ENCODE data around the gene WNK2.

WNK2 gene

GRCh38 chr9:93295031-93295430 lies 111.1 kb downstream of the WNK2 start:
- no peak for DNase-seq
- H3K4me1 ChIP-seq (ENCODE audit: control insufficient read depth, insufficient read depth, low read length, poor library complexity, severe bottlenecking): no peaks in the 10 kb centered on the region
- no peaks in the 10 kb centered on the region for H3K27me3 ChIP-seq (replicated peaks; ENCODE audit: control insufficient read depth, insufficient read depth, low read length, poor library complexity, severe bottlenecking)
- H3K4me3 ChIP-seq (ENCODE audit: insufficient read depth, low read depth, low read length, poor library complexity, severe bottlenecking): no peak overlapping the region
- H3K27ac ChIP-seq (ENCODE audit: insufficient read depth, low read length, poor library complexity, severe bottlenecking): no peak overlapping the region
- H3K9me3 ChIP-seq (ENCODE audit: control insufficient read depth, low read length): no peaks in the 10 kb centered on the region
- H3K36me3 ChIP-seq (ENCODE audit: control insufficient read depth, insufficient read depth, low read length): no peaks in the 10 kb centered on the region

DNA sequence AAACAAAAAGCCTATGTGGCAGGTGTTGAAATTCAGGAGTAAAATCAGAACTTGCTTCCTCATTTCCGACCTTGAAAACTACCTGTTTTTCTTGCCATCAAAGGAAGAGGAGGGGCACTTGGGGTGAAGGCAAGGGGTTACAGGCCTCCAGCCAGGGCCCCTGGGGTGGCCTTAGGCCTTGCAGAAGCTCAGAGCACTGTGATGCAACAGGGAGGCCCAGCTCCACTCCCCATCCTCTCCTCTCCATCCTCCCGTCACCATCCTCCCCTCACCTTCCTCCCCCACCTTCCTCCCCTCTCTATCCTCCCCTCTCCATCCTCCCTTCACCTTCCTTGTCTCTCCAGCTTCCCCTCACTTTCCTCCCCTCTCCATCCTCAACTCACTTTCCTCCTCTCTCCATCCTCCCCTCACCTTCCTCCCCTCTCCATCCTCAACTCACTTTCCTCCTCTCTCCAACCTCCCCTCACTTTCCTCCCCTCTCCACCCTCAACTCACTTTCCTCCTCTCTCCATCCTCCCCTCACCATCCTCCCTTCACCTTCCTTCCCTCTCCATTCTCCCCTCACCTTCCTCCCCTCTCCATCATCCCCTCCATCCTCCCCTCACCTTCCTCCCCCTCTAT lies 111.6 kb downstream of the WNK2 start:
- Histone ChIP-seq H3K27me3 (replicated peaks; ENCODE audit: control insufficient read depth, insufficient read depth, low read length, poor library complexity, severe bottlenecking) (no peaks in the 10 kb centered on the region), H3K4me1 (ENCODE audit: control insufficient read depth, insufficient read depth, low read length, poor library complexity, severe bottlenecking) (no peaks in the 10 kb centered on the region), H3K36me3 (ENCODE audit: control insufficient read depth, insufficient read depth, low read length) (no peaks in the 10 kb centered on the region), H3K4me3 (ENCODE audit: insufficient read depth, low read depth, low read length, poor library complexity, severe bottlenecking) (no peak overlapping the region), H3K9me3 (ENCODE audit: control insufficient read depth, low read length) (no peaks in the 10 kb centered on the region), H3K27ac (ENCODE audit: insufficient read depth, low read length, poor library complexity, severe bottlenecking) (no peak overlapping the region)
- no peak for DNase-seq

GRCh38 chr9:93296889-93297480 lies 113.0 kb downstream of the WNK2 start:
- Histone ChIP-seq H3K36me3 (ENCODE audit: control insufficient read depth, insufficient read depth, low read length) (no peaks in the 10 kb centered on the region), H3K27ac (ENCODE audit: insufficient read depth, low read length, poor library complexity, severe bottlenecking) (no peak overlapping the region), H3K4me1 (ENCODE audit: control insufficient read depth, insufficient read depth, low read length, poor library complexity, severe bottlenecking) (no peaks in the 10 kb centered on the region), H3K27me3 (replicated peaks; ENCODE audit: control insufficient read depth, insufficient read depth, low read length, poor library complexity, severe bottlenecking) (no peaks in the 10 kb centered on the region), H3K4me3 (ENCODE audit: insufficient read depth, low read depth, low read length, poor library complexity, severe bottlenecking) (no peak overlapping the region), H3K9me3 (ENCODE audit: control insufficient read depth, low read length) (no peaks in the 10 kb centered on the region)
- no peak for DNase-seq

DNA sequence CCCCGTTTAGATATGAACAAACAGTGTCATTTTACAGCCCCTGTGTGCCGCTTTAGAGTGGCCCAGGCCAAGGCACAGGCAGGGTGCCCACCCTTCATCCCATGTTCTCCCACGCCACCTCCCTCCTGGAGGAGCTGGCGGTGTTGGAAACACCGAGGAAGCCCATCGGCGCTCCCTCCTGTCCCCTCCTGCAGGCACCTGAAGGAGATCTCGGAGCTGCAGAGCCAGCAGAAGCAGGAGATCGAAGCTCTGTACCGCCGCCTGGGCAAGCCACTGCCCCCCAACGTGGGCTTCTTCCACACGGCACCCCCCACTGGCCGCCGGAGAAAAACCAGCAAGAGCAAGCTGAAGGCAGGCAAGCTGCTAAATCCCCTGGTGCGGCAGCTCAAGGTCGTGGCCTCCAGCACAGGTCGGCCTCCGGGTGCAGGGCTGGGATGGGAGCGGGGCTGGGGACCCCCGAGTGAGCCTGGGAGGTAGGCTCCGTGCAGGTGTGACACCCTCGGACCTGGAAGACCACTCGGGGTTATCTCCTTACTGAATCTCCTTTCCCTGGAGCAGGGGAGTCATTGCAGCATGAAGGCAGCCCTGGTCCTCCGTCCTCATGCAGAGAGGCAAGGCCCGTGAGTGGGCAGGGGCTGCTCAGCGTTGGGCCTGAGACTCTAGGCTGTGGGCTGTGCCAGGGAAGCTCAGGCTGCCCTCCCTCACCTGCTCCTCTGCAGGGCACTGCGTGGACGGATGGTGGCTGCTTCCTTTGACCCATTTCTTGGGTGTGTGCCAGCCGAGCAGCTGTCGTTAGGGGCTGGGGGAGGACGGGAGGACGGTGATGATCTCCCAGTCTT lies 113.9 kb downstream of the WNK2 start:
- H3K27me3 ChIP-seq (replicated peaks; ENCODE audit: control insufficient read depth, insufficient read depth, low read length, poor library complexity, severe bottlenecking): no peaks in the 10 kb centered on the region
- H3K27ac ChIP-seq (ENCODE audit: insufficient read depth, low read length, poor library complexity, severe bottlenecking): no peak overlapping the region
- H3K36me3 ChIP-seq (ENCODE audit: control insufficient read depth, insufficient read depth, low read length): no peaks in the 10 kb centered on the region
- no peak overlapping the region for H3K4me3 ChIP-seq (ENCODE audit: insufficient read depth, low read depth, low read length, poor library complexity, severe bottlenecking)
- DNase-seq: no peak
- H3K9me3 ChIP-seq (ENCODE audit: control insufficient read depth, low read length): no peaks in the 10 kb centered on the region
- H3K4me1 ChIP-seq (ENCODE audit: control insufficient read depth, insufficient read depth, low read length, poor library complexity, severe bottlenecking): no peaks in the 10 kb centered on the region

DNA sequence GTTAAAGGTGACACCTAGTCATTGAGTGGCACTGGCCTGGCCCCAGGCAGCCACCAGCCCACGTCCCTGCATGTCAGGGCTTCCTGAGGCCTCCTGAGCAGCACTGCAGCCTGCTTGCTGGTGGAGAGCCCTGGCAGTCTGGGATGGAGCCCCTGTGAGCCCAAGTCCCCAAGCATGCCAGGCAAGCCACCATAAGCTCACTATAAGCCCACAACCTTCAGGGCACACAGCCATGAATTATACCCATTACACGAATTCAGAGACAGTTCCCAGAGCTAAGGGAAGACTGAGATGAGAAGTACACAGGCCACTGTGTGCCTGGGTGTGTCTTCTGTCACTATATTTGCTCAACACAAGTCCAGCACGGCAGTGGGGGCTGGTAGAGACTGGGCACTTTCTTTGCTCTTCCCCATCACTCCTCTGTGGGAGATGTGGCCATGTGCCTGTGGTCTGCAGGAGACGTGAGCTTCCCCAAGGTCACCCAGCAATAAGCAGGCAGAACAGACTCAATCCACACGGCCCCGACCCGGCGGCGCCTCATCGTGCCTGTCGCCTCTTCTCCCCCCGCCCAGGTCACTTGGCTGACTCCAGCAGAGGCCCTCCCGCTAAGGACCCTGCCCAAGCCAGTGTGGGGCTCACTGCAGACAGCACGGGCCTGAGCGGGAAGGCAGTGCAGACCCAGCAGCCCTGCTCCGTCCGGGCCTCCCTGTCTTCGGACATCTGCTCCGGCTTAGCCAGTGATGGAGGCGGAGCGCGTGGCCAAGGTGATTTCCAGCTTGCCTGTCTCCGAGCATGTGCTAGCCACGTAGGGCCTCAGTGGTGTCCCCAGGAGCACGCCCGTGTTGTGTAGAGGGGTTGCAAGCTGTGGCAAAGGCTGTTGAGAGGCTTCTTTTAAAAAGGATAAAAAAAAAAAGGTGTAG lies 114.8 kb downstream of the WNK2 start:
- Histone ChIP-seq H3K9me3 (ENCODE audit: control insufficient read depth, low read length) (no peaks in the 10 kb centered on the region), H3K4me3 (ENCODE audit: insufficient read depth, low read depth, low read length, poor library complexity, severe bottlenecking) (no peak overlapping the region), H3K36me3 (ENCODE audit: control insufficient read depth, insufficient read depth, low read length) (no peaks in the 10 kb centered on the region), H3K4me1 (ENCODE audit: control insufficient read depth, insufficient read depth, low read length, poor library complexity, severe bottlenecking) (no peaks in the 10 kb centered on the region), H3K27ac (ENCODE audit: insufficient read depth, low read length, poor library complexity, severe bottlenecking) (no peak overlapping the region), H3K27me3 (replicated peaks; ENCODE audit: control insufficient read depth, insufficient read depth, low read length, poor library complexity, severe bottlenecking) (no peaks in the 10 kb centered on the region)
- no peak for DNase-seq

DNA sequence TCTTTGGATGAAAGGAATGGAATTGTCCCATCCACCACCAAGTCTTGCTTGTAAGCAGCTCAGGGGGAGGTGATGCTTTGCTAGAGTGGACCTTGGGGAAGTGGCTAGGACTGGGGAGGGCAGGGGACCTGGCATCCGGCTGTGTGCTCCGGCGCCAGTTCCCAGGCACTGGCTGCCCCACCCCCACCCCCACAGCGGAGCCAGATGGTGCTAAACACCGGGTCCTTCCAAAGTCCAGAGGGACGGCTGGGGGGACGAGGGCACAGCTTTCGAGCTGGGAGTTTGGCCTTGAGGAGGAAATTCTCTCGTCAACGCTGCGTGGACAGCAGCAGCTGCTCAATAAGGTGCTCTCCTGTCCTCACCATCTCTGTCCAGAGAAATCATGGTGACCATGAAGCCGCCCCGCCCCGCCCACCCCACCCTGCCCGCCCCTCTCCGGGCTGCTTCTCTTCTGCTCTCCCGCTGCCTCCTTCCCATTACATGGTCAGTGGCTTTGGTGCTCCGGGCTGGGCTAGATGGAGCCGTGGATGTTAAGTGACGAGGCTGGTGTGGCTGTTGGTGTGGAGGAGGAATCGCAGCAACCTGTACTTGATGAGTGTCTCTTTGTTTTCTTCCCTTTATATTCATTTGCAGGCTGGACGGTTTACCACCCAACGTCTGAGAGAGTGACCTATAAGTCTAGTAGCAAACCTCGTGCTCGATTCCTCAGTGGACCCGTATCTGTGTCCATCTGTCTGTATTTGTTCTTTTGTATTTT lies 115.7 kb downstream of the WNK2 start:
- no peak for DNase-seq
- no peaks in the 10 kb centered on the region for H3K27me3 ChIP-seq (replicated peaks; ENCODE audit: control insufficient read depth, insufficient read depth, low read length, poor library complexity, severe bottlenecking)
- no peak overlapping the region for H3K27ac ChIP-seq (ENCODE audit: insufficient read depth, low read length, poor library complexity, severe bottlenecking)
- no peaks in the 10 kb centered on the region for H3K4me1 ChIP-seq (ENCODE audit: control insufficient read depth, insufficient read depth, low read length, poor library complexity, severe bottlenecking)
- H3K36me3 ChIP-seq (ENCODE audit: control insufficient read depth, insufficient read depth, low read length): no peaks in the 10 kb centered on the region
- H3K9me3 ChIP-seq (ENCODE audit: control insufficient read depth, low read length): no peaks in the 10 kb centered on the region
- H3K4me3 ChIP-seq (ENCODE audit: insufficient read depth, low read depth, low read length, poor library complexity, severe bottlenecking): no peak overlapping the region

- H3K27ac ChIP-seq (ENCODE audit: insufficient read depth, low read length, poor library complexity, severe bottlenecking): no peak overlapping the region
- no peaks in the 10 kb centered on the region for H3K9me3 ChIP-seq (ENCODE audit: control insufficient read depth, low read length)
- no peaks in the 10 kb centered on the region for H3K27me3 ChIP-seq (replicated peaks; ENCODE audit: control insufficient read depth, insufficient read depth, low read length, poor library complexity, severe bottlenecking)
- no peaks in the 10 kb centered on the region for H3K4me1 ChIP-seq (ENCODE audit: control insufficient read depth, insufficient read depth, low read length, poor library complexity, severe bottlenecking)
- no peaks in the 10 kb centered on the region for H3K36me3 ChIP-seq (ENCODE audit: control insufficient read depth, insufficient read depth, low read length)
- H3K4me3 ChIP-seq (ENCODE audit: insufficient read depth, low read depth, low read length, poor library complexity, severe bottlenecking): no peak overlapping the region
- DNase-seq: no peak
These were observed 116.2 kb downstream of the WNK2 start for GRCh38 chr9:93300175-93300572.

DNA sequence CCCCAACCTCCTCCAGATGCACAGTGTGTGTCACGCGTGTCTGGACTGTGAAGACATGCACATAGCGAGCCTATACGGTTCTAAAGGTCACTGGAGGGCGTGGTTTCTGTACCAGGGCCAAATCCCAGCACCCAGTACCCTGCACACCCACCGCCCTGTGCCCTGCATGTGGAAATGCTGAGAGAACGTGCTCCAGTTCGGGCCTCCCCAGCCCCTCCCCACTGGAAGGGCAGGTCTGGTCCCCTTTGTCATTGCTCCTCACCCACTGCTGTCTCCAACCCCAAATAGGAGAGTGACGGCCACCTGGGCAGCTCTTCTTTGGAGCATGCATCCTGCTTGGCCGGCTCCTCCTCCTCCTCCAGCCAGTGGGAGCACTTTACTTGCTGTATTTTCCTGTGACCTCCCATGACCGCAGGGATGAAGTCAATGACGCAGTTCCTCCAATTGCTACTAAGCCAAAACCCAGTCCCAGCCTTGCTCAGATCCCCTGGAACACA lies 116.7 kb downstream of the WNK2 start:
- H3K36me3 ChIP-seq (ENCODE audit: control insufficient read depth, insufficient read depth, low read length): no peaks in the 10 kb centered on the region
- no peaks in the 10 kb centered on the region for H3K9me3 ChIP-seq (ENCODE audit: control insufficient read depth, low read length)
- no peak overlapping the region for H3K4me3 ChIP-seq (ENCODE audit: insufficient read depth, low read depth, low read length, poor library complexity, severe bottlenecking)
- H3K27me3 ChIP-seq (replicated peaks; ENCODE audit: control insufficient read depth, insufficient read depth, low read length, poor library complexity, severe bottlenecking): no peaks in the 10 kb centered on the region
- DNase-seq: no peak
- H3K4me1 ChIP-seq (ENCODE audit: control insufficient read depth, insufficient read depth, low read length, poor library complexity, severe bottlenecking): no peaks in the 10 kb centered on the region
- no peak overlapping the region for H3K27ac ChIP-seq (ENCODE audit: insufficient read depth, low read length, poor library complexity, severe bottlenecking)

DNA sequence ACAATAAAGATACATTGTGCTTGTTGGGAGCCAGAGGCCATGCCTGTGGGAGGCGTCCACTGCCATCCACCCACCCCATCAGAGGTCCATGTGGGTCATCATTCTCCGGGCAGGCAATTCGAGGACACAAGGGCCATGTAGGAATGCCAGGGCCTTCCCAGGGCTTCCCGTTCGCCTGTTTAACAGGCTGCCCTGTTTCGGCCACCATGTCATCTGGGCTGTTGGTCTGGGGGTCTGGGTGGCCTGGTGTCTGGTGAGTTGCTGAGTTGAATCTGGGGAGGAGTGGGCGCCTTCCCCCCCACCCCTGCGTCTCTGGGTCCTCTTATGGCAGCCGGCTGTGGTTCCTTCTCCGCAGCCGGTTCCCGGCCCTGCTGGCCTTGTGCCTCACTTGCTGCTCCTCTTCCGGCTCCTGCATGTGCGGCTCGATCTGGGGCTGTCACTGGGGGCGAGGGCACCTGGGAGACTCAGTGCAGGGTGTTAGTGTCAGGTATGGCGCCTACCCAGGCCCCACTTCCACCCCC lies 117.4 kb downstream of the WNK2 start:
- DNase-seq: no peak

More for the DNA sequence above, 117.4 kb downstream of the WNK2 start:
- H3K27me3 ChIP-seq (replicated peaks; ENCODE audit: control insufficient read depth, insufficient read depth, low read length, poor library complexity, severe bottlenecking): no peaks in the 10 kb centered on the region
- H3K27ac ChIP-seq (ENCODE audit: insufficient read depth, low read length, poor library complexity, severe bottlenecking): no peak overlapping the region
- no peaks in the 10 kb centered on the region for H3K9me3 ChIP-seq (ENCODE audit: control insufficient read depth, low read length)
- H3K36me3 ChIP-seq (ENCODE audit: control insufficient read depth, insufficient read depth, low read length): no peaks in the 10 kb centered on the region
- H3K4me3 ChIP-seq (ENCODE audit: insufficient read depth, low read depth, low read length, poor library complexity, severe bottlenecking): no peak overlapping the region
- H3K4me1 ChIP-seq (ENCODE audit: control insufficient read depth, insufficient read depth, low read length, poor library complexity, severe bottlenecking): no peaks in the 10 kb centered on the region

Measured in effector memory CD4-positive, alpha-beta T cell (primary cell).